GM06990 (cell line): Measurements from ENCODE around the gene PDGFRB.

Experiments
- DNase-seq: peaks from one replicate; pipeline ENCODE4 v3.0.0-alpha.2; 2011; ENCODE audit not compliant: insufficient read length; ENCODE audit errors: extremely low read depth
- H3K27me3 ChIP-seq: replicated peaks from 2 replicates; pipeline ENCODE4 v1.6.0; 2011; ENCODE audit warnings: low read length; ENCODE audit not compliant: control insufficient read depth, insufficient read depth
- H3K36me3 ChIP-seq: 2 replicates; pipeline ENCODE4 v1.5.1; 2011; ENCODE audit warnings: low read length; ENCODE audit not compliant: control insufficient read depth, insufficient read depth
- H3K4me3 ChIP-seq: replicated peaks from 2 replicates; pipeline ENCODE4 v1.5.1; 2011; ENCODE audit warnings: low read depth, mild to moderate bottlenecking, control low read depth, low read length
- TF ChIP-seq, protein P1 (sequence below): IDR thresholded peaks from 2 replicates; pipeline ENCODE4 v1.5.1; 2011; ENCODE audit warnings: low read length, control low read depth, mild to moderate bottlenecking, inconsistent platforms; ENCODE audit not compliant: insufficient read depth, poor library complexity, severe bottlenecking

PDGFRB gene

GRCh38 chr5:150176745-150177477 lies 21.3 kb upstream of the PDGFRB start:
- DNase-seq = no peak
- Histone ChIP-seq H3K27me3 (peaks cover 2% of the 10 kb centered on the region), H3K4me3 (no peak overlapping the region), H3K36me3 (no peaks in the 10 kb centered on the region)
- TF ChIP-seq, protein P1, sequence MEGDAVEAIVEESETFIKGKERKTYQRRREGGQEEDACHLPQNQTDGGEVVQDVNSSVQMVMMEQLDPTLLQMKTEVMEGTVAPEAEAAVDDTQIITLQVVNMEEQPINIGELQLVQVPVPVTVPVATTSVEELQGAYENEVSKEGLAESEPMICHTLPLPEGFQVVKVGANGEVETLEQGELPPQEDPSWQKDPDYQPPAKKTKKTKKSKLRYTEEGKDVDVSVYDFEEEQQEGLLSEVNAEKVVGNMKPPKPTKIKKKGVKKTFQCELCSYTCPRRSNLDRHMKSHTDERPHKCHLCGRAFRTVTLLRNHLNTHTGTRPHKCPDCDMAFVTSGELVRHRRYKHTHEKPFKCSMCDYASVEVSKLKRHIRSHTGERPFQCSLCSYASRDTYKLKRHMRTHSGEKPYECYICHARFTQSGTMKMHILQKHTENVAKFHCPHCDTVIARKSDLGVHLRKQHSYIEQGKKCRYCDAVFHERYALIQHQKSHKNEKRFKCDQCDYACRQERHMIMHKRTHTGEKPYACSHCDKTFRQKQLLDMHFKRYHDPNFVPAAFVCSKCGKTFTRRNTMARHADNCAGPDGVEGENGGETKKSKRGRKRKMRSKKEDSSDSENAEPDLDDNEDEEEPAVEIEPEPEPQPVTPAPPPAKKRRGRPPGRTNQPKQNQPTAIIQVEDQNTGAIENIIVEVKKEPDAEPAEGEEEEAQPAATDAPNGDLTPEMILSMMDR = no peak

DNA sequence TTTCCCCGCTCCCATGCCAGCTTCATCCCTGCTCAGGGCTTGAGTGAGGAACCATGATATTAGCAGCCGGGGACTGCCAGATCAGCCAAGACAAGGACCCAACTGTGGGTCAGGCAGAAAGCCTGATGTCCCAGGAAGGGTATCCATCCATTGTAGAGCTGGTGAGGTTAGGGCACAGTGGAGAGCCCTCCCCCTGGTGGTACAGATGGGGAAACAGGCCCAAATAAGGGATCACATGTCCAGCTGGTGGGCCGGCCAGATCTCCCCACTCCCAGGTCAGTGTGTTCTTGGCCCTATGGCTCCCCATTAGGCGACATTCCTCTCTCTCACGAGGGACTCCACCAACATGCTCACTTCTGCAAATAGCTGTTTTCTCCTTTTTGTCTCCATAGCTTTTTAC lies 19.9 kb upstream of the PDGFRB start:
- peaks cover 2% of the 10 kb centered on the region for H3K27me3 ChIP-seq
- DNase-seq = no peak
- H3K4me3 ChIP-seq = no peak overlapping the region
- H3K36me3 ChIP-seq = no peaks in the 10 kb centered on the region
- TF ChIP-seq, protein P1 = peak; percentile 56

DNA sequence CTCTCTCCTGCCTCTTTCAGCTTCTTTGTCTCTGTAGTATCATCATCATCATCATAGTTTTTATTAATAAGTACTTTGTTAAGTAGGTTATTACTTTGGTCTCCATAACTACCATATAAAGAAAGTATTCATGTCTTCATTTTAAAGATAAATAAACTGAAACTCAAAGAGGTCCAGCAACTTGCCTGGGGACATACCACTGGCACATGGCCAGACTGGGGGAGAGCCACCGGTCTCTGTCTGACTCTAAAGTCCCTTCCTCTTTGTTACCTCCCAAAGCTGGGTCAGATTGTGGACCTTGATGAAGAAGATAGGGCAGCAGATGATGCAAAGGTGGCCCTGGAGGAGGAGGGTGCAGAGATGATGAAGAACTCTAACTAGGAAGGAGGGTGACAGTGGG lies 19.4 kb upstream of the PDGFRB start:
- Histone ChIP-seq H3K27me3 (peaks cover 2% of the 10 kb centered on the region), H3K36me3 (no peaks in the 10 kb centered on the region), H3K4me3 (no peak overlapping the region)
- TF ChIP-seq, protein P1 = no peak
- DNase-seq = no peak

GRCh38 chr5:150174285-150174684 lies 18.6 kb upstream of the PDGFRB start:
- TF ChIP-seq, protein P1 = no peak
- no peak overlapping the region for H3K4me3 ChIP-seq
- peaks cover 2% of the 10 kb centered on the region for H3K27me3 ChIP-seq
- H3K36me3 ChIP-seq = no peaks in the 10 kb centered on the region
- DNase-seq = no peak

GRCh38 chr5:150173161-150173560 lies 17.5 kb upstream of the PDGFRB start:
- H3K36me3 ChIP-seq = no peaks in the 10 kb centered on the region
- TF ChIP-seq, protein P1 = no peak
- H3K27me3 ChIP-seq = peaks cover 3% of the 10 kb centered on the region
- no peak for DNase-seq
- no peak overlapping the region for H3K4me3 ChIP-seq

GRCh38 chr5:150172556-150172955 lies 16.9 kb upstream of the PDGFRB start:
- Histone ChIP-seq H3K36me3 (no peaks in the 10 kb centered on the region), H3K27me3 (peaks cover 3% of the 10 kb centered on the region), H3K4me3 (no peak overlapping the region)
- TF ChIP-seq, protein P1 = no peak
- DNase-seq = no peak
